Kidney epithelial cell (primary cell): ENCODE results near the gene SCN5A. TPM values are rescaled to one million over a fixed set of nuclear protein-coding genes. Genes with fewer than 3 reads are reported as not detected.

Experiments used
- DNase-seq: peaks from one replicate; pipeline ENCODE4 v3.0.0-alpha.2; 2010; ENCODE audit warnings: low read depth
- H3K27me3 ChIP-seq: 2 replicates; pipeline ENCODE4 v1.6.0; 2011; ENCODE audit warnings: low read length; ENCODE audit not compliant: control insufficient read depth, insufficient read depth
- H3K36me3 ChIP-seq: 2 replicates; pipeline ENCODE4 v1.5.1; 2011; ENCODE audit warnings: low read length; ENCODE audit not compliant: control insufficient read depth, insufficient read depth
- H3K4me3 ChIP-seq: 2 replicates; pipeline ENCODE4 v1.5.1; 2011; ENCODE audit warnings: low read depth, mild to moderate bottlenecking, control low read depth, low read length
- total RNA-seq: library from RNA; depleted of rRNA; stranded (reverse); fragments of >200 nt; gene quantifications from 2 replicates; pipeline ENCODE4 v1.2.3, GENCODE V29; 2015
- TF ChIP-seq, protein P1 (sequence below): IDR thresholded peaks from 2 replicates; pipeline ENCODE4 v1.5.1; 2011; ENCODE audit warnings: mild to moderate bottlenecking, moderate library complexity, low read length, control low read depth, inconsistent platforms; ENCODE audit not compliant: insufficient read depth, poor library complexity, severe bottlenecking

The SCN5A gene
- total RNA-seq, 1 donor from 2014 or later, result 3.8 TPM

DNA sequence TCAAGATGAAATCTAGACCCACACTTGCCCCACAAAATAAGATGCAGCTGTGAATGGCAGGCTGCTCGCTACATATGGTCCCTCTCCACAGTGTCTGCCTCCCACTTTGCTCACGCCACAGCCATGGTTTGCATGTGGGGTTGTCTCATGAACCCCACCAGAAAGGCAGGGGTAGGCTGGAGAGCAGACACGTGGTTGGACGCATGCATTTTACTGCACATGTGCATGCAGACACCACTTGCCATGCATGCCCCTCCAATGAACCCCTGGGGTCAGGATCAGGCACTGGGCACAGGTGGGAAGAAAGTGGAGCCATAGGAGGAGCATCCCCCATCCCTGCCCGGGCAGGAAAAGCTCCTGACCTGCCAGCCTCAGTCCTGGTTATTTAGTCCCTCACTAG lies 20.7 kb downstream of the SCN5A start:
- Histone ChIP-seq H3K36me3 (no peaks in the 10 kb centered on the region), H3K27me3 (no peaks in the 10 kb centered on the region), H3K4me3 (no peak overlapping the region)
- no peak for DNase-seq
- TF ChIP-seq, protein P1, sequence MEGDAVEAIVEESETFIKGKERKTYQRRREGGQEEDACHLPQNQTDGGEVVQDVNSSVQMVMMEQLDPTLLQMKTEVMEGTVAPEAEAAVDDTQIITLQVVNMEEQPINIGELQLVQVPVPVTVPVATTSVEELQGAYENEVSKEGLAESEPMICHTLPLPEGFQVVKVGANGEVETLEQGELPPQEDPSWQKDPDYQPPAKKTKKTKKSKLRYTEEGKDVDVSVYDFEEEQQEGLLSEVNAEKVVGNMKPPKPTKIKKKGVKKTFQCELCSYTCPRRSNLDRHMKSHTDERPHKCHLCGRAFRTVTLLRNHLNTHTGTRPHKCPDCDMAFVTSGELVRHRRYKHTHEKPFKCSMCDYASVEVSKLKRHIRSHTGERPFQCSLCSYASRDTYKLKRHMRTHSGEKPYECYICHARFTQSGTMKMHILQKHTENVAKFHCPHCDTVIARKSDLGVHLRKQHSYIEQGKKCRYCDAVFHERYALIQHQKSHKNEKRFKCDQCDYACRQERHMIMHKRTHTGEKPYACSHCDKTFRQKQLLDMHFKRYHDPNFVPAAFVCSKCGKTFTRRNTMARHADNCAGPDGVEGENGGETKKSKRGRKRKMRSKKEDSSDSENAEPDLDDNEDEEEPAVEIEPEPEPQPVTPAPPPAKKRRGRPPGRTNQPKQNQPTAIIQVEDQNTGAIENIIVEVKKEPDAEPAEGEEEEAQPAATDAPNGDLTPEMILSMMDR, result no peak

DNA sequence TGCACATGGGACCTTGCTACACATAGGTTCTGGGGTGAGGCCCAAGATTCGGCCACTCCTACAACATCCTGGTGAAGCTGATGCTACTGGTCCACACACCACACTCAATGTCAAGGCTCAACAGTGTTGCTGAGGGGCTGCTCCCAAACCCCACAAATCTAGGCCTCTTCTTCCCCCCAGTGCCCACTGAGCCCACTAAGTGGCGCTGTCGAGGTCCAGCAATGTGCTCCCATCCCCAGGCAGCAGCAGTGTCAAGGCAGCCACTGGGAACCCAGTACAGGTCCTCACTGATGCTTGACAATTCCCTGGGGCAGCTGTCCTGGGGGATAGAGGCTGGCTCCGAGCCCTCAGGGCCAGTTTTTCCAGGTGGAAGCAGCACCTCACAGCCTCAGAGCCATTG lies 21.5 kb downstream of the SCN5A start:
- DNase-seq, result no peak
- H3K36me3 ChIP-seq, result no peaks in the 10 kb centered on the region
- no peak overlapping the region for H3K4me3 ChIP-seq
- TF ChIP-seq, protein P1, result peak; percentile 19
- no peaks in the 10 kb centered on the region for H3K27me3 ChIP-seq

DNA sequence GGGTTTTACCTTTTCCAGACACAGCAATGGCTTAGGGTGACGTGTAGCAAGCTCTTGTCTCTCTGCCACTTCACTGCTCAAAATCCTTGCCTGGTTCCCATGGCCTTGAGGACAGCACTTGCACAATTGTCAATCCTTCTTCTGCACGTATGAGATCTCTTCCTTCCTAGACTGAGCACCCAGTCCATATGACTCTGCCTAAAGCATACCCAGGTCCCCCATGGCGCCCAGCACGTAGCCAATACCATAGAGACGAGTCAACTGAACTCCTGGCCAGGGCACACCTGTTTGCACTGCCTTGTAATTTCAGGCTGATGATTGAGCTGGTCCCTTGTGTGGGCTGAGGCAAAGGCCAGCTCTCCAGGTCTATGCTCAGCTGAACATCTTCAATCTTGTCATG lies 23.3 kb downstream of the SCN5A start:
- Histone ChIP-seq H3K27me3 (no peaks in the 10 kb centered on the region), H3K36me3 (no peaks in the 10 kb centered on the region), H3K4me3 (no peak overlapping the region)
- TF ChIP-seq, protein P1, result no peak
- DNase-seq, result no peak

DNA sequence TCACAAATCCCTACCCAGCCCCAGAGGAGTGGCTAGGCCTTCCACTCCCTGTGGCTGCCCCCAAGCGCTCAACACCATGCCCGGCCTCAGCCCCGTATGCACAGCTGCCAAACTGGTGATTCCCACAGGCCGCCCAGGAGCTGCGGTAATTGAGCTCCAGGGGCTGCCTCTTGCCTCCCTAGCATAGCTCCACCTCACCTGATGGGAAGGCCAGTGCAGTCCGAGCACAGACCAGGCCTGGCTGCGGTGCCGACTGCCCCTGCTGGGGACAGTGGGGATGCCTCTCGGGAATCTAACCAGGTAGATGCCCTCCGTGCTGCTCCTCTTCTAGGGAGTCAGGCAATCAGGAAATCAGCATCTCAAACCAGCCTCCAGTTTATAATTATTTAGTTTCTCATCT lies 25.9 kb downstream of the SCN5A start:
- Histone ChIP-seq H3K4me3 (no peak overlapping the region), H3K36me3 (no peaks in the 10 kb centered on the region), H3K27me3 (no peaks in the 10 kb centered on the region)
- TF ChIP-seq, protein P1, result no peak
- no peak for DNase-seq

DNA sequence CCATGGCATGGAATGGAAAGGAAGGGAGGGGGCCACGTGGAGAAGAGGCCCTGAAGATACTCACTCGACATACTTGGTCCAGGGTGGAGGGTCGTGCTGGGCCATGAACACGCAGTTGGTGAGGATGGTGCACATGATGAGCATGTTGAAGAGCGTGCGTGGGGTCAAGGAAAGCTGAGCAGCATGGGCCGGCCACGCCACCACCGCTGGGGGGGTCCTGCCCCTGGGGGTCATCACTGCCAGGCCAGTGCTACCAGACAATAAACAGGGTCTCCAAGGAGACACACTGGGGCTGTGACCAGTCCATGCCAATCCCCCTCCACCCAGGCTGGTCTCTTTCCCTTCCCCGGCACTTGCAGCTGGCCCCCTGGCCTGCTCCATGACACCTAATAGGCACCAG lies 27.2 kb downstream of the SCN5A start:
- Histone ChIP-seq H3K4me3 (no peak overlapping the region), H3K36me3 (no peaks in the 10 kb centered on the region), H3K27me3 (no peaks in the 10 kb centered on the region)
- DNase-seq, result no peak
- TF ChIP-seq, protein P1, result no peak

DNA sequence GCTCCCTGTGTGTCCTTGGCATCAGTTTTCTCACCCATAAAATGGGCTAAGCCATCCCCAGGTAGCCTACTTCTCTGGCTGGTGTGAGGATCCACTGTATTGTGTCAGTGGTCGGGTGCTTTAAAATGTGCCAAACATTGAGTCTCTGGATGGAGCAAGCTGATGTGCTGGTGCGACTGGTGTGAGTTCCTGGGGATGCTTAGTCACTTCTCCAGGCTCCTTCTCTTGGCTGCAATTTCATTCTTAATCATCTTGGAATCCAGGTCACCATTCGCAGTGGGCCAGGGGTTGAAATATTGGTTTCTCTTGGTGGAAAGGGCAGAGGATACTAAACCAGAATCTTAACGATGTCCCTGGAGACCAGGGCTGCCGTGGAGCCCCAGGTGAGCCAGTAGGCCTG lies 29.3 kb downstream of the SCN5A start:
- TF ChIP-seq, protein P1, result no peak
- Histone ChIP-seq H3K36me3 (no peaks in the 10 kb centered on the region), H3K4me3 (no peak overlapping the region), H3K27me3 (no peaks in the 10 kb centered on the region)
- no peak for DNase-seq
